ENCODE measurements around the gene SNRNP70. TPM values are rescaled to one million over a fixed set of nuclear protein-coding genes. Genes with fewer than 3 reads are reported as not detected.
"Not testable (repeated sequence)": the region's sequence is repeated elsewhere in the genome, so short reads cannot be mapped to it uniquely, and the experiment has no call there.

Gene SNRNP70
- total RNA-seq, 1 experiment from 2014 or later: 253 TPM

DNA sequence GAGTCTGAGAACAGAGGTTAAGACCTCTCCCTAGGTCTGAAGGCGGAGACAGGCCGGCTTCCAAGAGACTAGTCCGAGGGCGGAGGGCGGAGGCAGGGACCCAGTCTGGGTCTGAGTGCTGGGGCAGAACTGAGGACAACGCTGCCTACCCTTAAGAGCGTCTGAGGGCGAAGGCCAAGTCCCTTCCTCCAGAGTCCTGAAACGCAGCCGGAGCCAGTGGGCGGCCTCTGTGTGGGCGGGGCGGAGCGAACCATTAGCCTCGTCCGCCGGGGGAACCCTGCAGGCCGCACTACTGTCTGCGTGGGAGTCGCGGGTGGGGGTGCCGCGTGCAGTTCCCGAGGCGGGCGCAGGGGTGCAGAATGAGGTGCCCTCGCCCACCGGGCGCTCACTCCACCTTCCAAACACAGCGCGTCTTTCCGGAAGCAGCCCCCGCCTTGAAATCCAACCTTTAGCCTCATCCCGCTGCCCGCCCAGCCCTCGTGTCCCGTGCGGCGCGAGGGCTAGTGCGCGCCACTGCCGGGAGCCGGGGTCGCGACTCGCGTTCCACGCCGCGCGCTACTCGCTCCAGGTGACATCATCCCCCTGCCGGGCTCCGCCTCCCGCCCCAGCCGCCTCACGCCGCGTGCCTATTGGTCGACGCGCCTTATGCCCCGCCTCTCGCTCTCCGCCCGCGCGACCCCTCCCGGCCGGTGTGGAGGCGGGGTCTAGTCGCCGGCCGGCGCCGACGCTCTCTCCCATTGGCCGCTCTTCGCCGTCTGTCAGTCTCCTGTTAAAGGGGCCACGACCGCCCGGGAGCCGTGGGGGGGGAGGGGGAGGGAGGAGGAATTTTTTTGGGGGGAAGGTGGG is 33.5 kb downstream of the SNRNP70 start, which contains the start of gene C19orf73:
C19orf73 (minus strand) TSS at position 579 of the 846 bp plus-strand sequence; CDS start at position 458, 121 bp downstream.
- Histone ChIP-seq H3K4me1 (peaks cover 4% of the 10 kb centered on the region; the same call in 1 of the 2 replicates), H3K9me3 (replicated peaks) (no peaks in the 10 kb centered on the region), H3K36me3 (no peaks in the 10 kb centered on the region), H3K27me3 (no peaks in the 10 kb centered on the region), H3K27ac (peak within 1 kb of the TSS; percentile 86), H3K4me3 (peak within 1 kb of the TSS; percentile 65)
- DNase-seq: peak; percentile 92 to 95

DNA sequence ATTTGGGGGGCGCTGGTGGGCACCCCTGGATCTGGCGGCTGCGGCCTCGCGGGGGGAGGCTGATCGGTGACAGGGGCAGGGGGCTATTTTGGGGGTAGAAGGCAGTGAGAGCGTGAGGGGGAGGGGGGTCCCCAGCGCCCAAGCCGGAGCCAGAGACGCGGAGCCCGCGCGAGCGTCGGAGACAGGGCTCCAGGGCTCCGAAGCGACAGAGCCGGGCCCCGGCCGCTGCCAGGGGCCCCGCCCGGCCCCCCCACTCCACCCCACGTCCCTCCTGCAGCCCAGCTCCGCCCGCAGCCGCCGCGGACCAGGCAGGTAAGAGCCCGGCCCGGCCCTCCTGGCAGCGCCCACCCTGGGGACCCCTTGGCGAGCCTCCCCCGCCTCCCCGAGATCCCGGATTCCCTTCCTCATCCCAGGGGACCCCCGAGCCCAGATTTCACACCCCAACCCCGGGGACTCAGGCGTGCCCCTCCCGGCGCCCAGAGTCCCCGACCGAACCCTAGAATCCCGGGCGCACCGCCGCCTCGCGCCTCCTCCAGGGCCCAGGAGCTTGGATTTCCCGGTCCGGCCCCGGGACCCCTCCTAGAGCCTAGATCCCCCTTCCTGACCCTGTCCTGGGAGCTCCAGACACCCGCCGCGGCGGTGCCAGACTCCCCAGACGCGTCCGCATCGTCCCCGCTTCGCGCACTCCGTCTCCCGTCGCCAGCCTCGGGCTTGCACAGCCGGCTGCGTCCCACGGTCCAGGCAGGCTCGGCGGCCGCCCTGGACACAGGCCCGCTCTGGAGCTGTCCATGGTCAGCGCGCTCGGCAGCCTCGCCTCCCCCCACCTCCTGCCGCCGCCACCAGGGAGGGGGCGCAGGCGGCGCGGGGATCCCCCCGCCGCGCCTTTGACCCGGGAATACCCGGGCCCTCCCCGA is 34.4 kb downstream of the SNRNP70 start, which contains the start of gene PPFIA3:
PPFIA3 (plus strand) TSS at position 134 of the 914 bp plus-strand sequence. CDS start 8,330 bp downstream, outside the sequence.
- Histone ChIP-seq H3K27ac (peak within 1 kb of the TSS; percentile 86), H3K4me3 (peak within 1 kb of the TSS; percentile 65), H3K9me3 (replicated peaks) (no peaks in the 10 kb centered on the region), H3K4me1 (peaks cover 10% of the 10 kb centered on the region; the same call in 1 of the 2 replicates), H3K36me3 (no peaks in the 10 kb centered on the region), H3K27me3 (no peaks in the 10 kb centered on the region)
- DNase-seq: peak; percentile 70

DNA sequence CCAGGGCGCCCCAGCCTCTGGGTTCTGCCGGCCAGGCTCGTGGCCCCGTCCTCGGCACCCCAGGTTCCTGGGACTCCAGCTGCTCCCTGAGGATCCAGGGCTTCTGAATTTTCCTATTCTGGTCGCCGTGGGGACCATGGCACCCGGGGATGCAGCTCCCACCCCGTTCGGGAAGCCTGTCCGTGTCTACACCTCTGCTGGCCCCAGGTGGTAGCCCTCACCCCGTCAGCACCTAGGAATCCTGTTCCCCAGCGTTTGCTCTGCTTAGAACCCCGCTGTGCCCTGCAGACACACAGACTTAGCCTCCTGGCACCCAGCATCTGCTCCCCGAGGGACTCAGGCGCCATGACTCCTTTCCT is 35.1 kb downstream of the SNRNP70 start:
- Histone ChIP-seq H3K9me3 (replicated peaks) (no peaks in the 10 kb centered on the region), H3K27ac (no peak overlapping the region), H3K36me3 (no peaks in the 10 kb centered on the region), H3K27me3 (no peaks in the 10 kb centered on the region), H3K4me1 (peaks cover 7% of the 10 kb centered on the region; the same call in 1 of the 2 replicates), H3K4me3 (peak overlapping the region; percentile 65)
- DNase-seq: no peak

DNA sequence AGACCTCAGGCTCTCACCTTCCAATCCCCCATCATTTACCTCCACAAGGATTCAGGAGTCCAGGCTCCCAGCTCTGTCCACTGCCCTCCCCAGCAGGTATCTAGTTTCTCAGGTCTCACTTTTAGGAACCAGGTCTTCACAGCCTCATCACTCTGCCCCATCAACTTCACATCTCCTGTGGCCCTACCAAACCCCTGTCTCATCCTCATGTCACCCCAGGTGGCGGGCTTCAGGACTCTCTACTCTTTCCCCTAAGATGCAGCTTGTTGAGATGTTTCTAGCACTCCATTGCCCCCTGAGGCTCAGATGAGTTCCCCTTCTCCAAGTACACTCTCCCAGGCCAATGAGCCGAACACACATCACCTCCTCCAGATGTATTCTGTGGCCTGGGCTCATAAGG is 35.6 kb downstream of the SNRNP70 start:
- Histone ChIP-seq H3K27me3 (no peaks in the 10 kb centered on the region), H3K27ac (no peak overlapping the region), H3K4me3 (no peak overlapping the region), H3K36me3 (no peaks in the 10 kb centered on the region), H3K9me3 (replicated peaks) (no peaks in the 10 kb centered on the region), H3K4me1 (peaks cover 6% of the 10 kb centered on the region; the same call in 1 of the 2 replicates)
- no peak for DNase-seq

DNA sequence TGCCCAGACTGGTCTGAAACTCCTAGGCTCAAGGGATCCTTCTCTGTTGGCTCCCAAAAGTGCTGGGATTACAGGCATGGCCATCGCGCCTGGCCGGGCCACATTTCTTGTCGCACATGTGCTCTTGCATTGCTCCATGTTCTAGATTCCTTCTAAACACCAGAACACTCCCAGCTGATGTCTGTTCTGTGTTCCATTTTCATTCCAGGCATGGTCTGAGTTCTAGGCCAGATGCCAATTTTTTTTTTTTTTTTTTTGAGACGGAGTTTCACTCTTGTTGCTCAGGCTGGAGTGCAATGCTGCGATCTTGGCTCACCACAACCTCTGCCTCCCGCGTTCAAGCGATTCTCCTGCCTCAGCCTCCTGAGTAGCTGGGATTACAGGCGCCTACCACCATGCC is 36.6 kb downstream of the SNRNP70 start:
- H3K9me3 ChIP-seq (replicated peaks); DNase-seq; H3K4me1 ChIP-seq; H3K36me3 ChIP-seq; H3K27ac ChIP-seq; H3K27me3 ChIP-seq; H3K4me3 ChIP-seq: not testable (repeated sequence)

DNA sequence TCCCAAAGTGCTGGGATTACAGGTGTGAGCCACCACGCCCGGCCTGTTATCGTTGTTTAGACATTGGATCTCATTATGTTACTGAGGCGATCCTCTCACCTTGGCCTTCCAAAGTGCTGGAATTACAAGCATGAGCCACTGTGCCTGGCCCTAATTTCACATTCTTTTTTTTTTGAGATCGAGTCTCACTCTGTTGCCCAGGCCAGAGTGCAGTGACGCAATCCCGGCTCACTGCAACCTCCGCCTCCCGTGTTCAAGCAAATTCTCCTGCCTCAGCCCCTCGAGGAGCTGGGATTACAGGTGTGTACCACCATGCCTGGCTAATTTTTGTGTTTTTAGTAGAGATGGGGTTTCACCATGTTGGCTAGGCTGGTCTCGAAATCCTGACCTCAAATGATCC is 38.0 kb downstream of the SNRNP70 start:
- not testable (repeated sequence) for H3K27ac ChIP-seq; DNase-seq; H3K27me3 ChIP-seq; H3K9me3 ChIP-seq (replicated peaks); H3K4me1 ChIP-seq; H3K4me3 ChIP-seq; H3K36me3 ChIP-seq

DNA sequence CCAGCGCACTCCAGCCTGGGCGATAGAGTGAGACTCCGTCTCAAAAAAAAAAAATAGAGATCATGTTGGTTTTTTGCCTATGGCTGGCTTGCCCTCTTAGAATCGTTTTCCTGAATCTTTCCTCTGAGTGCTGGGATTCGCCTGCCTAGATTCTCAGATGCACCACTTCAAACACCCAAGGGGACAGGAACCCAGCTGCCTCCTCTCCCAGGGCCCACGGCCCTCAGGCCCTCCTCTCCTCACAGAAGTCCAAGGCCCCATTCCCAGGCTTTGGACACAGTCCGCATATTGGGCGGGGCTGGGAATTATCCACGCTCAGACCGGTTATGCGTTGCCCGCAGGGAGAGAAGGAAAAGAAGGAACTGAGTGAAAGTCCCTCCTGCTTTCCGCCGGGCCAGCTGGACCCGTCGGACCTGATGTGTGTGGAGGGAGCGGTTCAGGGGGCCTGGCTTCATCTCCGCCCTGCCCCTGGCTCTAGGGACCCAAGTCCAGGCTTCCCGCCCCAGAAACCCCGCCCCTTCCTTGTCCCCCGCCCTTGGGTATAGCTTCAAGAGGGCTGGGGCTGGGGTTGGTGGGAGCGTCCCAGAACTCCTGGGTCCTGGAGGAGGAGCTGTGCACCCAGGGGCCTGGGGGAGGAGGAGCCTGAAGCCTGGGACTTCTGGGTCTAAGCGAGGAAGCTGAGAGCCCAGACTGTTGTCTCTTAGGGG is 39.9 kb downstream of the SNRNP70 start:
- Histone ChIP-seq H3K27me3 (no peaks in the 10 kb centered on the region), H3K4me3 (peak overlapping the region; percentile 38), H3K4me1 (peaks cover 8% of the 10 kb centered on the region; the same call in 1 of the 2 replicates), H3K9me3 (replicated peaks) (no peaks in the 10 kb centered on the region), H3K27ac (peak overlapping the region; percentile 80), H3K36me3 (no peaks in the 10 kb centered on the region)
- DNase-seq: peak; percentile 89 to 93

DNA sequence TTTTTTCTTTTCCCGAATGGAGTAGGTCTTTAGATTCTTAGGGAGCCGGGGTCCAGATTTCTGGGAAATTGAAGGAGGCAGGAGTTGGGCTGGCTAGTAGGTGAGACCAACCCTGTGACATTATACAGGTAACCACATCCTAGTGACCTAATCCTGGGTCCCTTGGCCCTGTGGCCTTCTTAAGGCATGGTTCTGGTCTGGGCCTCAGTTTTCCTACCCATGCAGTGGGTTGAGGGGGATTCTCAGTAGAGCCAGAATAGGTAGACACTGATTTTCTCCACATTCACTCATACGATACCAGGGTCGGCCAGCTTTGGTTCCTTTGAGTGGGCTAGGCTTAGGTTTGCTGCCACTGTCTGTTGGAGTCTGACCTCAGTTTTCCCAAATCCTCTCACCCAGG is 41.3 kb downstream of the SNRNP70 start:
- Histone ChIP-seq H3K27me3 (no peaks in the 10 kb centered on the region), H3K9me3 (replicated peaks) (no peaks in the 10 kb centered on the region), H3K36me3 (peaks cover 3% of the 10 kb centered on the region; the same call in 1 of the 2 replicates), H3K4me1 (peaks cover 8% of the 10 kb centered on the region; the same call in 1 of the 2 replicates), H3K4me3 (no peak overlapping the region), H3K27ac (no peak overlapping the region)
- no peak for DNase-seq

DNA sequence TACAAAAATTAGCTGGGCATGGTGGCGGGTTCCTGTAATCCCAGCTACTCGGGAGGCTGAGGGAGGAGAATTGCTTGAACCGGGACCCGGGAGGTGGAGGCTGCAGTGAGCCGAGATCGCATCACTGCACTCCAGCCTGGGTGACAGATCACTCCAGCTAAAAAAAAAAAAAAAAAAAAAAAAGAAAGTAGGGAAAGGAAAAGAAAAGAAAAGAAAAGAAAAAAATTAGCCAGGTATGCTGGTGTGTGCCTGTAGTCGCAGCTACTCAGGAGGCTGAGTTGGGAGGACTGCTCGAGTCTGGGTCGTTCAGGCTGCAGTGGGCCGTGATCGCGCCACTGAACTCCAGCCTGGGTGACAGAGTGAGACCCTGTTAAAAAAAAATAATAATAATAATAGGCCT is 42.0 kb downstream of the SNRNP70 start:
- not testable (repeated sequence) for H3K36me3 ChIP-seq; H3K4me1 ChIP-seq; H3K27me3 ChIP-seq; H3K9me3 ChIP-seq (replicated peaks); H3K4me3 ChIP-seq; H3K27ac ChIP-seq; DNase-seq

DNA sequence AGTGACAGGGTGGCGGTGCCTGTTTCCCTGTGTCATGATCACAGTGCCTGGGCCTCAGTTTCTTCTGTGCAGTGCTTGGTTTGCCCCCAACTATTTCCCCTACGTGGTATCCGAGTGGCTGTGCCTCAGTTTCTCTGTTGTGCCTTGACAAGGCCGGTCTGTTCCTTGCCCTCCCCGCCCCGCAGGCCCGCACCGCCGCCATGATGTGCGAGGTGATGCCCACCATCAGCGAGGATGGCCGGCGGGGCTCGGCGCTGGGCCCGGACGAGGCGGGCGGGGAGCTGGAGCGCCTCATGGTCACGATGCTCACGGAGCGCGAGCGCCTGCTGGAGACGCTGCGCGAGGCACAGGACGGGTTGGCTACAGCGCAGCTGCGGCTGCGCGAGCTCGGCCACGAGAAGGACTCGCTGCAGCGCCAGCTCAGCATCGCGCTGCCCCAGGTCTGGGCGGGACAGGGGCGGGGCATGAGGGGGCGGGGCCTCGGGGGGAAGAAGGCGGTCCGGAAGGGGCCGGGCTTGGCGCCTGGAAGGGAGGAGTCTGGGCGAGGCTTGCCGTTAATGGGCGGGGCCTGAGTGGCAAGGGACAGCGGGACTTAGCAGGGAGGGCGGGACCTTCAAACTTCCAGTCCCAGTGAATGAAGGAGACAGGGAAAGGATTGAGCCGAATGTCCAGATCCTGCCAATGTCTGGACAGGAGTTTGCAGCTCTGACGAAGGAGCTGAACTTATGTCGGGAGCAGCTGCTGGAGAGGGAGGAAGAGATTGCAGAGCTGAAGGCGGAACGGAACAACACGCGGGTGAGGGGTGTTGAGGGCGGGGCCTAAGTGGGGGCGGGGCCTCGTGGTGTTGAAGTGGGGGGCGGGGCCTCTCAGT is 42.7 kb downstream of the SNRNP70 start:
- H3K4me3 ChIP-seq: peak overlapping the region; percentile 53
- H3K27me3 ChIP-seq: no peaks in the 10 kb centered on the region
- H3K27ac ChIP-seq: peak overlapping the region; percentile 52; the same call in 1 of the 2 replicates
- peaks cover 8% of the 10 kb centered on the region; the same call in 1 of the 2 replicates for H3K36me3 ChIP-seq
- no peaks in the 10 kb centered on the region for H3K9me3 ChIP-seq (replicated peaks)
- peak; percentile 97 to 99 for DNase-seq
- peaks cover 8% of the 10 kb centered on the region; the same call in 1 of the 2 replicates for H3K4me1 ChIP-seq

DNA sequence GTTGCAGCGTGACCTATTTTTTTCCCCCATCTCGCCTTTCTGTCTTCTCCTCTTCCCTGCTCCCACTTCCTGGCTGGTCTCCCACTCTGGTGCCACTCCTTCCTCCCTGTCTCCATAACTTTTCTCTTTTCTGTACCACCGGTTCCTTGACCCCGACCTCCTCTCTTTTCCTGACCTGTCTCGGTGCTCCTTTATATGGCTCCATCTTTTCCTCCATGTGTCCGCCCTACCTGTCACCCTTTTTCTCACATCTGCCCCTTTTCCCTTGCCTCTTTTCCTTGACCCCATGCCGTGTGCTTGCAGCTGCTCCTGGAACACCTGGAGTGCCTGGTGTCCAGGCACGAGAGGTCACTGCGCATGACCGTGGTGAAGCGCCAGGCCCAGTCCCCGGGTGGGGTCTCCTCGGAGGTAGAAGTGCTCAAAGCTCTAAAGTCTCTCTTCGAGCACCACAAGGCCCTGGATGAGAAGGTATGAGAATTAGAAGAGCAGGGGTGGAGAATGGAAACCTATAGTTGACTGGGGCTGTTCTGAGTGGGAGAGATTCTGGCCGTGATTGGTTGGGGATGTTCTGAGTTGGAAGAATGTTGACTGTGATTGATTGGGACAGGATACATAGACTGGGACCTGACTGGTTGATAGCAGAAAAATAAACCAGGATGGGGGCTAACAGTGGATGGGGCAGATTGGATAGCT is 43.4 kb downstream of the SNRNP70 start:
- peaks cover 14% of the 10 kb centered on the region for H3K36me3 ChIP-seq
- H3K27ac ChIP-seq: peak overlapping the region; percentile 52
- H3K4me3 ChIP-seq: peak overlapping the region; percentile 53

DNA sequence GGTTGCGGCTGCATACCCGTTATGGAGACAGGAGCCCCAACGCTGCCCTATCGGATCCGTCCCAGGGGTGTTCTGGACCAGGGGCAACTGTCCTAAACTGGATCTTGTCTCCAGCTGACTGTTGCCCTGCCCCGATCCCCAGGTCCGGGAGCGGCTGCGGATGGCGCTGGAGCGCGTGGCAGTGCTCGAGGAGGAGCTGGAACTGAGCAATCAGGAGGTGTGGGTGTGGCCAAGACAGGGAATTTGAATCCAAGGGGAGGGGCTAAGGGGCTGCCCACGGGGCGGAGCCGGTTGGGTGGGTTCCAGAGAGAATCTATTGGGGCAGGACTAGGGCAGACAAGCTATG is 44.0 kb downstream of the SNRNP70 start:
- Histone ChIP-seq H3K4me3 (peak overlapping the region; percentile 53), H3K36me3 (peaks cover 19% of the 10 kb centered on the region), H3K27ac (peak overlapping the region; percentile 52), H3K27me3 (no peaks in the 10 kb centered on the region), H3K4me1 (peaks cover 7% of the 10 kb centered on the region; the same call in 1 of the 2 replicates), H3K9me3 (replicated peaks) (no peaks in the 10 kb centered on the region)
- DNase-seq: peak; percentile 86 to 88

More for the DNA sequence above, 43.4 kb downstream of the SNRNP70 start:
- Histone ChIP-seq H3K27me3 (no peaks in the 10 kb centered on the region), H3K9me3 (replicated peaks) (no peaks in the 10 kb centered on the region), H3K4me1 (peaks cover 8% of the 10 kb centered on the region; the same call in 1 of the 2 replicates)
- DNase-seq: peak in 1 of 2 experiments; percentile 49

DNA sequence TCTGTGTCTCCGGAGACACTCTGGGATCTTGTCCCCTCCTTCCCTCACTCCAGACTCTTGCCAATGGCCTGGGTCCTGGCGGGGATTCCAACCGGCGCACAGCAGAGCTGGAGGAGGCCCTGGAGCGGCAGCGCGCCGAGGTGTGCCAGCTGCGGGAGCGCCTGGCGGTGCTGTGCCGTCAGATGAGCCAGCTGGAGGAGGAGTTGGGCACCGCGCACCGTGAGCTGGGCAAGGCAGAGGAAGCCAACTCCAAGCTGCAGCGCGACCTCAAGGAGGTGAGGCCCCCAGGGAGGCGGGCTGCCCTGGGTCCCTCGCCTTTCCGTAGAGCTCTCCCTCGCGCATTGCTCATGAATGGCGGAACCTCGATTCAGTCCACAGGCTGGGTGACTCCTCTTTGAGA is 45.1 kb downstream of the SNRNP70 start:
- no peaks in the 10 kb centered on the region for H3K9me3 ChIP-seq (replicated peaks)
- no peak for DNase-seq
- no peak overlapping the region for H3K27ac ChIP-seq
- peaks cover 30% of the 10 kb centered on the region for H3K36me3 ChIP-seq
- no peaks in the 10 kb centered on the region for H3K27me3 ChIP-seq
- 0 out of 2 replicates have a peak, but pooled peaks cover 2% of the 10 kb centered on the region for H3K4me1 ChIP-seq
- H3K4me3 ChIP-seq: no peak overlapping the region

Data from SJCRH30 (cell line).